ENCODE measurements around the gene SLC25A14. TPM values are rescaled to one million over a fixed set of nuclear protein-coding genes. Genes with fewer than 3 reads are reported as not detected.

SLC25A14 gene
- total and polyA plus RNA-seq, 2 donors (not counting 3 experiments of a cell fraction or from before 2014, with no cell fraction given): 10.6 to 11.5 TPM

GRCh38 chrX:130321550-130321949, 18.2 kb upstream of the SLC25A14 start:
- ChIA-PET CTCF (no interaction called here), POLR2A (no interaction called here)
- Histone ChIP-seq H3K27me3 (ENCODE audit: control insufficient read depth in 2 of 2, insufficient read depth in 2 of 2, low read length in 2 of 2) (no peaks in the 10 kb centered on the region), H3K27ac (ENCODE audit: insufficient read depth, low read depth, low read length) (no peak overlapping the region), H4K20me1 (replicated peaks; ENCODE audit: control insufficient read depth, extremely low read depth, insufficient read depth, low read length) (no peaks in the 10 kb centered on the region), H3K36me3 (ENCODE audit: control insufficient read depth in 2 of 2, extremely low read depth in 1 of 2, insufficient read depth in 2 of 2, low read length in 2 of 2) (no peaks in the 10 kb centered on the region), H3K79me2 (ENCODE audit: control insufficient read depth, insufficient read depth, low read length) (no peaks in the 10 kb centered on the region), H3K9me1 (replicated peaks; ENCODE audit: control insufficient read depth, extremely low read depth, insufficient read depth, low read length) (no peaks in the 10 kb centered on the region), H3K4me2 (ENCODE audit: insufficient read depth, low read length) (no peak overlapping the region), H3K4me1 (ENCODE audit: control insufficient read depth, extremely low read depth, insufficient read depth, low read length) (no peaks in the 10 kb centered on the region), H3K4me3 (replicated peaks in 1 of 3; ENCODE audit: insufficient read depth in 1 of 3, low read depth in 1 of 3, low read length in 3 of 3) (no peak overlapping the region), H3K9ac (replicated peaks; ENCODE audit: extremely low read depth, insufficient read depth, low read length) (no peak overlapping the region), H2AFZ (ENCODE audit: low read depth, low read length) (no peak overlapping the region), H3K9me3 (replicated peaks; ENCODE audit: control insufficient read depth, insufficient read depth, low read length) (no peaks in the 10 kb centered on the region)
- intact Hi-C loops (cut with micrococcal nuclease) (no loop called here), dilution Hi-C loops (cut with MboI; ENCODE audit: extremely low pct_ligation_motif_present, low sequenced_read_pairs) (no loop called here)
- BruUV-seq (replicated peaks): no TSS peak
- no peak for FAIRE-seq
- DNase-seq (ENCODE audit: low read depth, low spot score): no peak
- TF ChIP-seq POLR2AphosphoS5 (IDR thresholded peaks at IDR 0.05; ENCODE audit: insufficient read depth, low read depth, low read length): no peak
- TF ChIP-seq JUN (IDR thresholded peaks at IDR 0.05; ENCODE audit: borderline replicate concordance, insufficient read depth, insufficient read length, low read depth): no peak
- TF ChIP-seq EZH2 (IDR thresholded peaks at IDR 0.05; ENCODE audit: borderline replicate concordance, low read depth, low read length, severe bottlenecking): no peak
- no peak for TF ChIP-seq CTCF (IDR thresholded peaks at IDR 0.05; ENCODE audit: extremely low read depth in 1 of 2, insufficient read depth in 1 of 2, low read depth in 1 of 2, low read length in 2 of 2)
- no peak for TF ChIP-seq FOS (IDR thresholded peaks at IDR 0.05; ENCODE audit: borderline replicate concordance, insufficient read depth, low read length)

- Histone ChIP-seq H3K79me2 (ENCODE audit: control insufficient read depth, insufficient read depth, low read length) (no peaks in the 10 kb centered on the region), H3K9me3 (replicated peaks; ENCODE audit: control insufficient read depth, insufficient read depth, low read length) (no peaks in the 10 kb centered on the region), H2AFZ (ENCODE audit: low read depth, low read length) (no peak overlapping the region), H3K9me1 (replicated peaks; ENCODE audit: control insufficient read depth, extremely low read depth, insufficient read depth, low read length) (no peaks in the 10 kb centered on the region), H3K27ac (ENCODE audit: insufficient read depth, low read depth, low read length) (no peak overlapping the region), H3K4me2 (ENCODE audit: insufficient read depth, low read length) (no peak overlapping the region), H3K36me3 (ENCODE audit: control insufficient read depth in 2 of 2, extremely low read depth in 1 of 2, insufficient read depth in 2 of 2, low read length in 2 of 2) (no peaks in the 10 kb centered on the region), H4K20me1 (replicated peaks; ENCODE audit: control insufficient read depth, extremely low read depth, insufficient read depth, low read length) (no peaks in the 10 kb centered on the region), H3K9ac (replicated peaks; ENCODE audit: extremely low read depth, insufficient read depth, low read length) (no peak overlapping the region), H3K4me1 (ENCODE audit: control insufficient read depth, extremely low read depth, insufficient read depth, low read length) (no peaks in the 10 kb centered on the region), H3K4me3 (replicated peaks in 1 of 3; ENCODE audit: insufficient read depth in 1 of 3, low read depth in 1 of 3, low read length in 3 of 3) (no peak overlapping the region), H3K27me3 (ENCODE audit: control insufficient read depth in 2 of 2, insufficient read depth in 2 of 2, low read length in 2 of 2) (no peaks in the 10 kb centered on the region)
- dilution Hi-C loops (cut with MboI; ENCODE audit: extremely low pct_ligation_motif_present, low sequenced_read_pairs) (no loop called here), intact Hi-C loops (cut with micrococcal nuclease) (loop anchor here (1.0 kb wide), 1 partner anchor 587 kb away; no protein-coding TSS in a partner anchor)
- no TSS peak for BruUV-seq (replicated peaks)
- CTCF ChIA-PET: interaction anchor here (1.4 kb wide), 1 partner anchor 586 kb away, joined by 12 read pairs; no protein-coding TSS in a partner anchor
- FAIRE-seq (no peak), DNase-seq (ENCODE audit: low read depth, low spot score) (no peak)
- POLR2A ChIA-PET: no interaction called here
- TF ChIP-seq FOS (IDR thresholded peaks at IDR 0.05; ENCODE audit: borderline replicate concordance, insufficient read depth, low read length) (no peak), GATA2 (IDR thresholded peaks at IDR 0.05; ENCODE audit: insufficient read depth, insufficient read length, low read depth, low read length) (no peak), EZH2 (IDR thresholded peaks at IDR 0.05; ENCODE audit: borderline replicate concordance, low read depth, low read length, severe bottlenecking) (no peak), MAX (IDR thresholded peaks at IDR 0.05; ENCODE audit: insufficient read depth, insufficient read length) (no peak), POLR2AphosphoS5 (IDR thresholded peaks at IDR 0.05; ENCODE audit: insufficient read depth, low read depth, low read length) (no peak), MYC (IDR thresholded peaks at IDR 0.05; ENCODE audit: low read depth, low read length) (no peak), JUN (IDR thresholded peaks at IDR 0.05; ENCODE audit: borderline replicate concordance, insufficient read depth, insufficient read length, low read depth) (no peak), POLR2A (IDR thresholded peaks at IDR 0.05; ENCODE audit: low read depth, low read length) (no peak), CTCF (IDR thresholded peaks at IDR 0.05; ENCODE audit: extremely low read depth in 1 of 2, insufficient read depth in 1 of 2, low read depth in 1 of 2, low read length in 2 of 2) (no peak)
These were observed 9.6 kb upstream of the SLC25A14 start for GRCh38 chrX:130330146-130330545.

Measured in endothelial cell of umbilical vein (primary cell).